Gastroesophageal sphincter (tissue), 4 donors: ENCODE measurements around the gene ZNF350. TPM values are rescaled to one million over a fixed set of nuclear protein-coding genes. Genes with fewer than 3 reads are reported as not detected.

Experiments used
- ATAC-seq: fragments of 150-250 bp; one replicate; pipeline ENCODE4 v1.9.1; 2016; ENCODE audit warnings: mild to moderate bottlenecking, moderate library complexity
- H3K27ac ChIP-seq, 4 donors: fragments of 200-600 bp; sonication (generic) in 3 of 4; 1 replicate in 3 of 4; 2 replicates in 1 of 4; pipeline ENCODE4 v1.5.1; 2016 to 2019
- H3K27me3 ChIP-seq: fragments of 200-600 bp; sonication (generic); one replicate; pipeline ENCODE4 v1.5.1; 2019
- H3K36me3 ChIP-seq, 2 donors: fragments of 200-600 bp; sonication (generic); one replicate each; pipeline ENCODE4 v1.5.1; 2019; ENCODE audit warnings: control low read depth in 1 of 2
- H3K4me1 ChIP-seq, 3 donors: fragments of 200-600 bp; sonication (generic); 1 replicate in 2 of 3; 2 replicates in 1 of 3; pipeline ENCODE4 v1.5.1; 2016 to 2019; ENCODE audit warnings: control low read depth in 2 of 3
- H3K4me3 ChIP-seq, 2 donors: fragments of 200-600 bp; sonication (generic); one replicate each; pipeline ENCODE4 v1.5.1; 2019; ENCODE audit warnings: mild to moderate bottlenecking in 1 of 2, moderate library complexity in 1 of 2
- H3K9me3 ChIP-seq, 3 donors: fragments of 200-600 bp; sonication (generic); one replicate each; pipeline ENCODE4 v1.5.1; 2017 to 2019; ENCODE audit warnings: control low read depth in 2 of 3
- CTCF ChIP-seq, 4 experiments: fragments of 200-600 bp in 2 of 4; fragments of 450-650 bp in 2 of 4; sonication (generic) in 1 of 4; IDR thresholded peaks; one replicate each; pipeline ENCODE4 v1.5.1; 2017 to 2019; ENCODE audit warnings: antibody characterized with exemption in 4 of 4, mild to moderate bottlenecking in 2 of 4, moderate library complexity in 2 of 4
- EP300 ChIP-seq: sonication (generic); formaldehyde crosslinking; IDR thresholded peaks from one replicate; pipeline ENCODE4 v1.6.1; 2017; ENCODE audit warnings: antibody characterized with exemption, mild to moderate bottlenecking
- POLR2A ChIP-seq, 2 donors: fragments of 450-650 bp; IDR thresholded peaks; one replicate each; pipeline ENCODE4 v1.6.1; 2017; ENCODE audit warnings: antibody characterized with exemption in 2 of 2, mild to moderate bottlenecking in 2 of 2, moderate library complexity in 1 of 2
- POLR2AphosphoS5 ChIP-seq: sonication (generic); formaldehyde crosslinking; IDR thresholded peaks from one replicate; pipeline ENCODE4 v1.6.1; 2017; ENCODE audit warnings: antibody characterized with exemption
- WGBS, 2 donors: methylation state at CpG; one replicate each; pipeline ENCODE4 v1.1.5; 2018; ENCODE audit warnings: low coverage in 1 of 2; 5-methylcytosine and 5-hydroxymethylcytosine counted together
- total RNA-seq, 4 donors: library from RNA; depleted of rRNA; stranded (reverse); fragments of >200 nt; gene quantifications; one replicate each; pipeline ENCODE4 v1.1.0, GENCODE V29; 2016

ZNF350 gene
- total RNA-seq, 4 donors from 2014 or later: 11.0 to 17.9 (median 16.5) TPM

- H3K9me3 ChIP-seq: peaks cover 0 to 82% (median 2%) of the 10 kb centered on the region in 3 donors
- no peak overlapping the region for H3K4me3 ChIP-seq
- TF ChIP-seq CTCF (IDR thresholded peaks at IDR 0.05) (no peak), POLR2AphosphoS5 (no peak), EP300 (no peak), POLR2A (IDR thresholded peaks at IDR 0.05) (no peak)
- no peaks in the 10 kb centered on the region for H3K27me3 ChIP-seq
- WGBS, 2 donors: 96 to 100% methylated on average over 5 to 11 of the region's 15 CpGs
- H3K36me3 ChIP-seq: peaks cover 14 to 91% of the 10 kb centered on the region in 2 donors
- H3K27ac ChIP-seq: no peak overlapping the region
- ATAC-seq: no peak
- peaks cover 1 to 10% (median 3%) of the 10 kb centered on the region in 3 donors for H3K4me1 ChIP-seq
Observed at GRCh38 chr19:52022193-52022592, 35.6 kb upstream of the ZNF350 start.

GRCh38 chr19:52020506-52020905 lies 33.9 kb upstream of the ZNF350 start:
- ATAC-seq: no peak
- Histone ChIP-seq H3K4me3 (no peak overlapping the region), H3K27me3 (no peaks in the 10 kb centered on the region), H3K9me3 (peaks cover 0 to 94% (median 2%) of the 10 kb centered on the region in 3 donors), H3K27ac (no peak overlapping the region), H3K4me1 (no peaks in the 10 kb centered on the region), H3K36me3 (peaks cover 22 to 100% of the 10 kb centered on the region in 2 donors)
- TF ChIP-seq CTCF (IDR thresholded peaks at IDR 0.05) (no peak), POLR2A (IDR thresholded peaks at IDR 0.05) (no peak), EP300 (no peak), POLR2AphosphoS5 (no peak)
- WGBS, 2 donors: 92 to 98% methylated on average over 2 to 4 of the region's 4 CpGs

GRCh38 chr19:52010674-52011073 lies 24.0 kb upstream of the ZNF350 start:
- peaks cover 0 to 32% (median 0%) of the 10 kb centered on the region in 3 donors for H3K9me3 ChIP-seq
- H3K27ac ChIP-seq: no peak overlapping the region
- no peak for ATAC-seq
- WGBS, 2 donors: no CpG with 5 or more reads among the region's 1 CpG
- H3K4me3 ChIP-seq: no peak overlapping the region
- TF ChIP-seq EP300 (no peak), POLR2A (IDR thresholded peaks at IDR 0.05) (no peak), POLR2AphosphoS5 (no peak)
- peaks cover 0 to 20% (median 0%) of the 10 kb centered on the region in 3 donors for H3K4me1 ChIP-seq
- peaks cover 0 to 33% of the 10 kb centered on the region in 2 donors for H3K36me3 ChIP-seq
- no peaks in the 10 kb centered on the region for H3K27me3 ChIP-seq

GRCh38 chr19:52007806-52008557 lies 21.3 kb upstream of the ZNF350 start, which contains the start of gene ZNF615:
TSS of gene ZNF615 (minus strand) at chr19:52008211. CDS start at chr19:52003711, 4,500 bp downstream.
- Histone ChIP-seq H3K27ac (peak within 1 kb of the TSS; percentile 74 to 84 (median 83)), H3K36me3 (peaks cover 0 to 30% of the 10 kb centered on the region in 2 donors), H3K4me1 (peaks cover 0 to 20% (median 0%) of the 10 kb centered on the region in 3 donors), H3K9me3 (peaks cover 0 to 21% (median 0%) of the 10 kb centered on the region in 3 donors), H3K4me3 (peak within 1 kb of the TSS; percentile 78 to 95), H3K27me3 (no peaks in the 10 kb centered on the region)
- TF ChIP-seq EP300 (no peak), POLR2A (IDR thresholded peaks at IDR 0.05) (peak; percentile 23 to 46), CTCF (IDR thresholded peaks at IDR 0.05) (no peak), POLR2AphosphoS5 (peak; percentile 52)
- WGBS, 2 donors: 0% methylated on average over 3 to 11 of the region's 44 CpGs
- ATAC-seq: peak; percentile 94

- peaks cover 0 to 15% (median 0%) of the 10 kb centered on the region in 3 donors for H3K9me3 ChIP-seq
- 2% methylated on average over 6 to 9 of the region's 9 CpGs for WGBS, 2 donors
- peaks cover 0 to 30% of the 10 kb centered on the region in 2 donors for H3K36me3 ChIP-seq
- ATAC-seq: peak; percentile 14
- TF ChIP-seq POLR2AphosphoS5 (no peak), EP300 (no peak), CTCF (IDR thresholded peaks at IDR 0.05) (no peak), POLR2A (IDR thresholded peaks at IDR 0.05) (no peak)
- H3K4me3 ChIP-seq: peak overlapping the region; percentile 78 to 95
- peak overlapping the region; percentile 74 to 84 (median 83) for H3K27ac ChIP-seq
- H3K4me1 ChIP-seq: peaks cover 0 to 20% (median 0%) of the 10 kb centered on the region in 3 donors
- no peaks in the 10 kb centered on the region for H3K27me3 ChIP-seq
Observed at GRCh38 chr19:52007451-52007805, 20.8 kb upstream of the ZNF350 start.
